ENCODE data around the gene PTRH2. TPM values are rescaled to one million over a fixed set of nuclear protein-coding genes. Genes with fewer than 3 reads are reported as not detected.

The PTRH2 gene
- polyA plus RNA-seq, 3 donors, result 13.4 to 27.0 (median 26.0) TPM

GRCh38 chr17:59719526-59719925, 12.3 kb upstream of the PTRH2 start:
- peaks cover 0 to 2% (median 0%) of the 10 kb centered on the region in 3 donors for H3K27me3 Mint-ChIP-seq (ENCODE audit: low read depth in 3 of 3)

GRCh38 chr17:59716427-59716826, 9.2 kb upstream of the PTRH2 start:
- intact Hi-C loops (cut with micrococcal nuclease), result no loop called here
- Histone ChIP-seq H4K20me1 (ENCODE audit: insufficient read depth, low read length) (peaks cover 91% of the 10 kb centered on the region), H3K9me3 (replicated peaks in 1 of 2; ENCODE audit: control insufficient read depth in 1 of 2, insufficient read depth in 1 of 2, low read length in 2 of 2) (no peaks in the 10 kb centered on the region), H3K27ac (ENCODE audit: low read depth in 1 of 2, low read length in 2 of 2) (peak overlapping the region in 1 of 2 donors; percentile 65), H3K9ac (ENCODE audit: insufficient read depth, low read length, poor library complexity, severe bottlenecking) (no peak overlapping the region), H3K79me2 (ENCODE audit: insufficient read depth, low read length) (peaks cover 100% of the 10 kb centered on the region), H2AFZ (ENCODE audit: insufficient read depth, low read depth, low read length, poor library complexity, severe bottlenecking) (no peak overlapping the region), H3K27me3 (ENCODE audit: control insufficient read depth in 2 of 2, insufficient read depth in 2 of 2, low read length in 2 of 2) (no peaks in the 10 kb centered on the region), H3K4me1 (ENCODE audit: control insufficient read depth in 1 of 2, insufficient read depth in 2 of 2, low read length in 2 of 2) (peaks cover 26 to 44% of the 10 kb centered on the region in 2 donors), H3K4me3 (replicated peaks in 1 of 3; ENCODE audit: low read depth in 2 of 3, low read length in 3 of 3) (no peak overlapping the region), H3K4me2 (replicated peaks; ENCODE audit: extremely low read depth, low read length, poor library complexity, severe bottlenecking) (no peak overlapping the region), H3K36me3 (replicated peaks in 1 of 2; ENCODE audit: control insufficient read depth in 1 of 2, insufficient read depth in 2 of 2, low read length in 2 of 2) (peaks cover 12 to 32% of the 10 kb centered on the region in 2 donors)
- peaks cover 0 to 2% (median 0%) of the 10 kb centered on the region in 3 donors for H3K27me3 Mint-ChIP-seq (ENCODE audit: low read depth in 3 of 3)
- no CpG with 5 or more reads among the region's 2 CpGs for WGBS (ENCODE audit: insufficient coverage)
- H3K4me3 Mint-ChIP-seq, result no peak overlapping the region
- peak overlapping the region in 1 of 7 donors; percentile 57 for H3K27ac Mint-ChIP-seq
- no peak for TF ChIP-seq CTCF (IDR thresholded peaks at IDR 0.05)
- H3K4me1 Mint-ChIP-seq, result peaks cover 55% of the 10 kb centered on the region
- DNase-seq, result no peak
- H3K9me3 Mint-ChIP-seq, result no peaks in the 10 kb centered on the region
- peaks cover 30 to 54% of the 10 kb centered on the region in 2 donors for H3K36me3 Mint-ChIP-seq

More at GRCh38 chr17:59719526-59719925, 12.3 kb upstream of the PTRH2 start:
- no peak for TF ChIP-seq CTCF (IDR thresholded peaks at IDR 0.05)
- H3K4me1 ChIP-seq (ENCODE audit: control insufficient read depth in 1 of 2, insufficient read depth in 2 of 2, low read length in 2 of 2), result peaks cover 42 to 46% of the 10 kb centered on the region in 2 donors
- H2AFZ ChIP-seq (ENCODE audit: insufficient read depth, low read depth, low read length, poor library complexity, severe bottlenecking), result no peak overlapping the region
- intact Hi-C loops (cut with micrococcal nuclease), result no loop called here
- Mint-ChIP-seq H3K4me1 (peaks cover 69% of the 10 kb centered on the region), H3K9me3 (no peaks in the 10 kb centered on the region), H3K4me3 (no peak overlapping the region), H3K27ac (no peak overlapping the region), H3K36me3 (peaks cover 28 to 48% of the 10 kb centered on the region in 2 donors)
- H3K4me3 ChIP-seq (replicated peaks in 1 of 3; ENCODE audit: low read depth in 2 of 3, low read length in 3 of 3), result no peak overlapping the region
- H3K4me2 ChIP-seq (replicated peaks; ENCODE audit: extremely low read depth, low read length, poor library complexity, severe bottlenecking), result no peak overlapping the region
- peaks cover 100% of the 10 kb centered on the region for H3K79me2 ChIP-seq (ENCODE audit: insufficient read depth, low read length)
- H3K36me3 ChIP-seq (replicated peaks in 1 of 2; ENCODE audit: control insufficient read depth in 1 of 2, insufficient read depth in 2 of 2, low read length in 2 of 2), result peaks cover 12 to 32% of the 10 kb centered on the region in 2 donors
- no peaks in the 10 kb centered on the region for H3K27me3 ChIP-seq (ENCODE audit: control insufficient read depth in 2 of 2, insufficient read depth in 2 of 2, low read length in 2 of 2)
- H3K9ac ChIP-seq (ENCODE audit: insufficient read depth, low read length, poor library complexity, severe bottlenecking), result no peak overlapping the region
- peak overlapping the region in 1 of 2 donors; percentile 63 for H3K27ac ChIP-seq (ENCODE audit: low read depth in 1 of 2, low read length in 2 of 2)
- H4K20me1 ChIP-seq (ENCODE audit: insufficient read depth, low read length), result peaks cover 66% of the 10 kb centered on the region
- H3K9me3 ChIP-seq (replicated peaks in 1 of 2; ENCODE audit: control insufficient read depth in 1 of 2, insufficient read depth in 1 of 2, low read length in 2 of 2), result no peaks in the 10 kb centered on the region
- no peak for DNase-seq

Measured in CD14-positive monocyte (primary cell).